Urothelium cell line (cell line): ENCODE measurements around the gene TAGLN2.

ENCODE experiments used
- DNase-seq: peaks from one replicate; pipeline ENCODE4 v3.0.0; 2011; ENCODE audit warnings: low spot score, mixed read lengths
- FAIRE-seq: peaks from 2 replicates; lab custom pipeline; 2011; peaks lifted over from hg19 to GRCh38; lab: Jason Lieb, UNC

Gene TAGLN2

GRCh38 chr1:159924791-159925718, at the start of gene TAGLN2:
TAGLN2 (minus strand) TSS chr1:159925507; CDS start chr1:159920509, 4,998 bp downstream.
- FAIRE-seq: no peak
- DNase-seq: peak; percentile 95

GRCh38 chr1:159974350-159974965, 49.2 kb upstream of the TAGLN2 start:
- FAIRE-seq (no peak), DNase-seq (no peak)

- DNase-seq (no peak), FAIRE-seq (no peak)
Measured at GRCh38 chr1:159973350-159973940, 48.1 kb upstream of the TAGLN2 start.

GRCh38 chr1:159972443-159973205, 47.3 kb upstream of the TAGLN2 start:
- DNase-seq (no peak), FAIRE-seq (no peak)

- FAIRE-seq (no peak), DNase-seq (no peak)
Measured at GRCh38 chr1:159970932-159971342, 45.6 kb upstream of the TAGLN2 start.

GRCh38 chr1:159968901-159969300, 43.6 kb upstream of the TAGLN2 start:
- no peak for FAIRE-seq
- no peak for DNase-seq

- DNase-seq (no peak), FAIRE-seq (no peak)
Measured at GRCh38 chr1:159965263-159965662, 40.0 kb upstream of the TAGLN2 start.

- FAIRE-seq (no peak), DNase-seq (no peak)
Measured at GRCh38 chr1:159964144-159964543, 38.8 kb upstream of the TAGLN2 start.

- DNase-seq: no peak
- FAIRE-seq: no peak
Measured at GRCh38 chr1:159962176-159962575, 36.9 kb upstream of the TAGLN2 start.

GRCh38 chr1:159961636-159962035, 36.3 kb upstream of the TAGLN2 start:
- no peak for FAIRE-seq
- no peak for DNase-seq

GRCh38 chr1:159960721-159961381, 35.5 kb upstream of the TAGLN2 start:
- no peak for FAIRE-seq

GRCh38 chr1:159959451-159959850, 34.1 kb upstream of the TAGLN2 start:
- FAIRE-seq (no peak), DNase-seq (peak; percentile 37)

More at GRCh38 chr1:159960721-159961381, 35.5 kb upstream of the TAGLN2 start:
- peak; percentile 41 for DNase-seq

GRCh38 chr1:159958719-159959380, 33.5 kb upstream of the TAGLN2 start:
- DNase-seq: no peak
- no peak for FAIRE-seq

GRCh38 chr1:159957824-159958268, 32.5 kb upstream of the TAGLN2 start:
- FAIRE-seq (no peak), DNase-seq (no peak)

GRCh38 chr1:159955456-159955855, 30.1 kb upstream of the TAGLN2 start:
- FAIRE-seq (no peak), DNase-seq (no peak)

GRCh38 chr1:159953536-159954515, 28.5 kb upstream of the TAGLN2 start, which contains the start of gene SLAMF9:
SLAMF9 (minus strand) TSS chr1:159954237; CDS start chr1:159954137, 100 bp downstream.
- peak; percentile 35 for DNase-seq
- FAIRE-seq: no peak

- no peak for DNase-seq
- FAIRE-seq: no peak
Measured at GRCh38 chr1:159952932-159953331, 27.6 kb upstream of the TAGLN2 start.

GRCh38 chr1:159951551-159951950, 26.2 kb upstream of the TAGLN2 start:
- no peak for DNase-seq
- no peak for FAIRE-seq
